Motor neuron (in vitro differentiated cells): Measurements from ENCODE around the gene NMNAT1. TPM values are rescaled to one million over a fixed set of nuclear protein-coding genes. Genes with fewer than 3 reads are reported as not detected.

Experiments used
- ATAC-seq, 8 experiments: fragments of 200-7000 bp; cut with Tn5 transposase; replicated peaks in 6 of 8; 2 replicates each; pipeline ENCODE4 v1.8.0; 2021; ENCODE audit warnings: mild to moderate bottlenecking in 8 of 8, moderate library complexity in 8 of 8
- H3K27ac ChIP-seq, 2 donors: fragments of 250-450 bp; sonication (Bioruptor Pico); 2 replicates each; pipeline ENCODE4 v1.9.0; 2021; ENCODE audit warnings: antibody characterized with exemption in 2 of 2, mild to moderate bottlenecking in 2 of 2, moderate library complexity in 1 of 2
- H3K4me1 ChIP-seq, 2 donors: fragments of 250-450 bp; sonication (Bioruptor Pico); replicated peaks in 1 of 2; 2 replicates each; pipeline ENCODE4 v1.6.1; 2021; ENCODE audit warnings: antibody characterized with exemption in 2 of 2, mild to moderate bottlenecking in 2 of 2, moderate library complexity in 1 of 2
- H3K4me3 ChIP-seq, 5 donors: fragments of 250-450 bp; sonication (Bioruptor Pico); 2 replicates each; pipeline ENCODE4 v1.9.0; 2021; ENCODE audit warnings: antibody characterized with exemption in 5 of 5, mild to moderate bottlenecking in 5 of 5, moderate library complexity in 4 of 5
- WGBS, 10 experiments: fragments of 450-650 bp; shearing (Covaris generic); methylation state at CpG; one replicate each; pipeline ENCODE4 v1.0.0; 2022; 5-methylcytosine and 5-hydroxymethylcytosine counted together
- in situ Hi-C, 9 experiments: fragments of 400-800 bp; cut with MboI; loops; one replicate each; pipeline ENCODE4 v1.15.0; 2021; ENCODE audit warnings: low sequenced_read_pairs in 9 of 9, low pct_unique_long_range_greater_than_20kb in 2 of 9; ENCODE audit not compliant: unreplicated experiment in 9 of 9
- total RNA-seq, 8 experiments: library from RNA; unstranded; fragments of 300-600 nt; gene quantifications; 2 replicates each; pipeline versions ENCODE4 v1.2.3 to v1.2.4, GENCODE V29; 2022

The NMNAT1 gene
- total RNA-seq, 8 experiments from 2014 or later: 7.4 to 16.3 (median 9.4) TPM

DNA sequence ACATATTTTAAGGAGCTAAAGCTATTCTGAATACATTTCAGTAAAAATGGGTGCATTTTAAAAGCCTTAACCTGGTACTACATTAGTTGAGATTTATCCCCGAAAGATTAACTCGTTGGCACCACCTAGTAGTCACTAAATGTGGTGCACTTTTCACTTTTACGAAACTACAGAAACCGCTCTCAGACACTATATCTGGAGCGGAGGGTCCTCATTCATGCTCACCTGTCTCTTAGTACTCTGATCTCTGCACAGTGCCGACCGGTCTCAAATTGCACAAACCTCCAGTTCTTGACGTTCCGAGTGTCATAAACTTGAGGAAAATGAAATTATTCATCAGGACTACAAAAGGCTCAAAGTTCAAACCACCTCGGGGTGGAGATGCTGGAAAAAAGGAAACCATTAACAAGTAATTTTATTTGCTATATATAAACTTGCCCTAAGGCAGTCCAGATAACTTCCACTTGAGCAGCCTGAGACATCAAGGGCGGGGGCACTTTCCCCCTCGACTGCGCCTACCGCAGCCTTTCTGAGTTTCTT, 806 bp upstream of the NMNAT1 start:
- peak overlapping the region; percentile 61 to 88 (median 69) for H3K4me3 ChIP-seq
- ATAC-seq: peak in 3 of 8 experiments; percentile 9 to 37 (median 30)
- H3K27ac ChIP-seq: peak overlapping the region; percentile 62 to 86
- in situ Hi-C loops: loop anchor here in 1 of 9 experiments (25.0 kb wide), 1 partner anchor 470 kb away; no protein-coding TSS in a partner anchor
- WGBS, 10 experiments: 0 to 11% (median 1%) methylated on average over 2 to 14 of the region's 14 CpGs; no CpG with 5 or more reads in 1 of the 10 experiments
- peaks cover 9 to 10% of the 10 kb centered on the region in 2 donors for H3K4me1 ChIP-seq

DNA sequence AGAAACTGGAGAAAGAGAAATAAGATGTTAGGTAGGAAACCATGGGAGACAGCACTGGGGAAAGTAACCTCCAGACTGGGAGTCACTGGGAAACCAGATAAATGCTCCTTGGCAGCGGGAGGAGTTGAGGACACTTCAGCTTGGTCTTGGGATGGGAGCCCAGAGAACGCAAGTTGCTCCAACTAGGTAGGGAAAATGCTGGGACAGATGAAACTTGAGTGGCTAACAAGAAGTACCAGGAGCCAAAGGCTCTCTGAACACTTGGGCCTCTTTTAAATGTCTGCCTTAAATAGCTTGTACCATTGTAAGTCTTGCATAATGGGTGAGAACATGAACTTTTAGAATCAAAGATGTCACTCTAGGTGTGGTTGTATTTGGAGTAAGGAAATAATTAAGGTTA, 3.0 kb downstream of the NMNAT1 start:
- 67 to 100% (median 94%) methylated on average over 1 to 2 of the region's 2 CpGs; no CpG with 5 or more reads in 2 of the 10 experiments for WGBS, 10 experiments
- ATAC-seq: no peak
- no peak overlapping the region for H3K27ac ChIP-seq

DNA sequence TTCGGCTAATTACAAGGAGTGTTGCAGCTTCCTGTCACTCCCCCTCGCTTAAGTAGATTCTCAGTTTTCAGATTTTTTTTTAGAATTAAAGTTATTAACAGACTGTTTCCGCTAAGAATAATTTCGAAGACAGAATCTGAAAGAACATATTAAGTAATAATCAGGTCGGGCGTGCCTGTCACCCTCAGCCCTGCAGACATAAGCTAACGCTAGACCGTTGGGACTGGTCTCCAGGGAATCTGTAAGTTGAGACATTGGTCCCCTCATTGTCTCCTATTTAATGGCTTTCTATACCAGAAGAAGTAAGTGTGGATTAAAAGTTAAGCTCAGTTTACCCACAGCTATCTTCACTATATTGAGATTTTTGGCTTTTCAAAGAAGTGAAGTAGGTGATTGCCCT, 14.5 kb downstream of the NMNAT1 start:
- H3K4me3 ChIP-seq: no peak overlapping the region
- ATAC-seq: no peak
- no peaks in the 10 kb centered on the region for H3K4me1 ChIP-seq
- WGBS, 10 experiments: 79 to 93% (median 88%) methylated on average over 2 to 8 of the region's 8 CpGs
- in situ Hi-C loops: no loop called here
- no peak overlapping the region for H3K27ac ChIP-seq

More for the DNA sequence above, 3.0 kb downstream of the NMNAT1 start:
- in situ Hi-C loops: loop anchor here in 1 of 9 experiments (25.0 kb wide), 1 partner anchor 466 kb away; no protein-coding TSS in a partner anchor
- Histone ChIP-seq H3K4me3 (no peak overlapping the region), H3K4me1 (peaks cover 15 to 19% of the 10 kb centered on the region in 2 donors)

DNA sequence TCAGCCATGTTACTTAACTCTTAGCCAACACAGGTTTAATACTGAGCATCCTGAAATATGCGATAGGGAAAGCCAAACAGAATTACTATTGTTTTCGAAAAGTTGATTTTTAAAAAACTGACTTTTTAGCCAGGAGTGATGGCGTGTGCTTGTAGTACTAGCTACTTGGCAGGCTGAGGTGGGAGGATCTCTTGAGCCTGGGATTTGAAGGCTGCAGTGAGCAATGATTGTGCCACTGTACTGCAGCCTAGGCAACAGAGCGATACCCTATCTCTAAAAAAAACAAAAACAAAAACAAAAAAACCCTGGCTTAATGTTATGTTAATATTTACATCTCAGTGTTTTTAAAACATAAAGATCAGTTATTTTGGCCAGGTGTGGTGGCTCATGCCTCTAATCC, 16.7 kb downstream of the NMNAT1 start:
- H3K4me1 ChIP-seq: no peaks in the 10 kb centered on the region
- ATAC-seq: no peak
- H3K27ac ChIP-seq: no peak overlapping the region
- in situ Hi-C loops: no loop called here
- WGBS, 10 experiments: 42 to 96% (median 93%) methylated on average over 2 to 4 of the region's 4 CpGs; no CpG with 5 or more reads in 1 of the 10 experiments
- no peak overlapping the region for H3K4me3 ChIP-seq

DNA sequence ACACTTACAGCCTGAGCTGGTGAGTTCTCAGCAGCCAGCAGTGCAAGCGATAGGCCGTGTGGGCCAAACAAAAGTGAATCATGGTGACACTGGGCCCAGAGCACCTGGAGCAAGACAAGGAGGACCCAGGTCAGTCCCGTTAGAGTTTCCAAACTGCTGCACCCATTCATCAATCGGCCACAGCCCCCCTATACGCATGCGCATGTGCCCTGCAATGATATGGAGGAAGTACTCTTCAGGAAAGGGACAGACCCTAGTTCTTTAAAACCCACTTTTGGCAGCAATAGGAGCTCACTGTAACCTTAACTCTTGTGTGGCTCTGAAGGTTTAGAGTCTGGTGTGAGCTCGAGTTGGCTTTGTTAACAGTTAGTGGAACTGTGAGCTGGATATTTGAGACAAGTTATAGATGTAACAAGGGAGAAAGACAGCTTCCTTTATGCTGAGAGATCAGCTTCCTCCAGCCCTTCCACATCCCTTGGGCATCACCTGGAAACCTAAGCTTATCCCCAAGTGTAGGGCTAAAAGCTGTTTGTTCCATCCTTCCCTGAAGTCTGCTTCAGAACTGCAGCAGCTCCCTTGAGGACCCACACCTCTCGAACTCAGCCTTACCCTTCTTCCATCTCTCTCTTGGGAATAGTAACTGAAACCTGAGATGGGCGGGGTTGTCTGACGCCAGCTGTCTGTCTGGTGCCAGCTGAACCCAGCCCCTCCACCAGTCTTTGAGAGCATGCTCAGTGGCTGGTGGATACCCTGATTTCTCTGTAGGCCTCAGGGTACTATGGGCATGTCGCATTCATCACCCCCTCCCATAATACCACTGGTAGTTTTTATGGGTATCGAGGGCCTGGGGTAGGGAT, 17.7 kb downstream of the NMNAT1 start:
- H3K27ac ChIP-seq: no peak overlapping the region
- WGBS, 10 experiments: 20 to 100% (median 63%) methylated on average over 1 to 10 of the region's 12 CpGs
- peak in 3 of 8 experiments; percentile 97 to 99 (median 98) for ATAC-seq
- in situ Hi-C loops: no loop called here
- H3K4me3 ChIP-seq: no peak overlapping the region
- no peaks in the 10 kb centered on the region for H3K4me1 ChIP-seq

DNA sequence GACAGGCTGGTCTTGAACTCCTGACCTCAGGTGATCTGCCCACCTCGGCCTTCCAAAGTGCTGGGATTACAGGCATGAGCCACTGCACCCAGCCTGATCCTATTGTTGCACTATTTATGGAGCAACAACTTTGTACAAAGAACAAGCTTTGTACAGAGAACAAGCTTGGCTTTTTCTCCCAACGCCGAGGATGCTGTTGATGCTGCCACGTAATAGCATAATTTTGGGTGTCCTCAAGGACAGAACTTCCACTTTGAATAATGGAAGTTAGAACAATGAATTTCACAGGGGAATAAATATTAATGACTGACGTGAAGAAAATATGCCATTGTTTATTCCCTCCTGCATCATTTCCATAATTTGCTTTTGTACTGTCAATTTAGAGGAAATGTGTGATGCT, 41.0 kb downstream of the NMNAT1 start:
- H3K27ac ChIP-seq: no peak overlapping the region

DNA sequence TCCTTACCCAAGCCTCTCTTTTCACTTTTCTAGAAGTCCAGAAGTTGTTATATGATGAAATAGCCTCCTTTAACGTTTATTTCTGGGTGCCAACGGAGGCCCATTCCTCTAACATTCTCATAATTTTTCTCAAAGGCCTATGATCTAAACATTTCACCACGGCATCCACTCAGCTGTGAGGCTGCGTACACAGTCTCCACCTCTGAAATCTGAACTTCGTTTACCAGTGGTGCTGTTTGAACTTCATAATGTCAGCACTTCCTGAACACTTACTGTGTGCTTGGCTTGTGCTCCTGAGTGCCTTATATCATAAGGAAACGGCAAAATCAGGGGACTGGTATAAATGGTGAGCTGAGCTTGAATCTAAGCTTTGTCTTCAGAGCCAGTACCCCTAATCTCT, 41.7 kb downstream of the NMNAT1 start:
- no peak overlapping the region for H3K4me3 ChIP-seq
- H3K27ac ChIP-seq: no peak overlapping the region
- no peaks in the 10 kb centered on the region for H3K4me1 ChIP-seq
- in situ Hi-C loops: no loop called here
- no peak for ATAC-seq
- WGBS, 10 experiments: 0 to 87% (median 61%) methylated on average over 1 to 6 of the region's 6 CpGs; no CpG with 5 or more reads in 3 of the 10 experiments

More for the DNA sequence above, 41.0 kb downstream of the NMNAT1 start:
- WGBS, 10 experiments: 63 to 100% (median 92%) methylated on average over 2 to 5 of the region's 5 CpGs; no CpG with 5 or more reads in 1 of the 10 experiments
- in situ Hi-C loops: no loop called here
- H3K4me3 ChIP-seq: no peak overlapping the region
- no peaks in the 10 kb centered on the region for H3K4me1 ChIP-seq
- ATAC-seq: no peak

DNA sequence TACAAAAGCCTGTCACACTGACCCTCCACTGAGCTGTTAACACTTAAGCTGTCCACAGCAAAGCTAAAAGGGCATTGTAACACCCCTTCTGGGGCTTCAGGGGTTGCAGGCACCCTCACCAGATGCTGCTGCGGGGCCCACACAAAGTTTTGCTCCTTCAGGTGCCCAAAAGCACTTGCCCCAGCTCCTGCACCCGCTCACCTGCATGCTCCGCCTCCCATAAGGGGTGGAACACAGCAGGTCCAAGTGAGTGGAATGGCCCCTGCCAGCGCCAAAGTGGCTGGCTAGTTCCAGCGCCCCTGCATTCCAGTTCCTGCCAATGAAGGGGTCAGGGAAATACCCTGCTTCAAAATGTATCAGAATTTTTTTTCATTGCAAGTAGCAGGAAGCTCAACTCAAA, 46.5 kb downstream of the NMNAT1 start:
- Histone ChIP-seq H3K27ac (no peak overlapping the region), H3K4me1 (no peaks in the 10 kb centered on the region), H3K4me3 (no peak overlapping the region)
- in situ Hi-C loops: no loop called here
- no peak for ATAC-seq
- WGBS, 10 experiments: 40 to 100% (median 90%) methylated on average over 1 to 4 of the region's 5 CpGs; no CpG with 5 or more reads in 4 of the 10 experiments

DNA sequence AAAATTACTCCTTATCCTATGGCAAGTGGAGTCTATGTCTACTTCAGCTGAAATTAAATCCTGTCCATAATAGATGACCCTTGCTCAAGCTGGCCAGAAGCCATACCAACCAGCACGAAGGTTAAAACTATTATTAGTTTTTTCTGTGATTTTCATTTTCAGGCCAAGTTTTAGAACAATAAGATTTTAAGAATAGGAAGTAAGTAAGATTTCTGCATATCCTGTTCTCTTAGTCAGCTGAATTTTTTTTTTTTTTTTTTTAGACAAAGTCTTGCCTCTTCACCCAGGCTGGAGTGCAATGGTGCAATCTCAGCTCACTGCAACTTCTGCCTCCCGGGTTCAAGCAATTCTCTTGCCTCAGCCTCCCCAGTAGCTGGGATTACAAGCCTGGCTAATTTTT, 47.7 kb downstream of the NMNAT1 start:
- H3K27ac ChIP-seq: no peak overlapping the region
- 23 to 100% (median 93%) methylated on average over 1 to 2 of the region's 2 CpGs; no CpG with 5 or more reads in 3 of the 10 experiments for WGBS, 10 experiments
- in situ Hi-C loops: no loop called here
- no peaks in the 10 kb centered on the region for H3K4me1 ChIP-seq
- ATAC-seq: no peak
- no peak overlapping the region for H3K4me3 ChIP-seq

DNA sequence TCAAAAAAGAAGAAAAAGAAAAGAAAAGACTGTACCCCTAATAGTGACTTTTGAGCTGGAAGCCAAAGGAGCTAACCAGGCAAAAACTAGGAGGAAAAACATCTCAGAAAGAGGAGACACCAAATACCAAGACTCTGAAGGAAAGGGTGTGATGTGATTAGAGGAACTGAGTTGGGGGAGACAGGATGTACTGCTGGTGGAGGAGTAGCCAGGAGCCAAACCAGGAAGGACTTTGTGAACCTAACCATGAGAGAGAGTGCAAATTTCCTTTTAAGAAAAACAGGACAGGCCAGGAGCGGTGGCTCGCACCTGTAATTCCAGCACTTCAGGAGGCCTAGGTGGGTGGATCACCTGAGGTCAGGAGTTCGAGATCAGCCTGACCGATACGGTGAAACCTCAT, 49.6 kb downstream of the NMNAT1 start:
- no peak for ATAC-seq
- 78 to 100% (median 89%) methylated on average over 1 to 5 of the region's 5 CpGs; no CpG with 5 or more reads in 1 of the 10 experiments for WGBS, 10 experiments
- in situ Hi-C loops: no loop called here
- Histone ChIP-seq H3K4me1 (peaks cover 0 to 2% of the 10 kb centered on the region in 2 donors), H3K4me3 (no peak overlapping the region), H3K27ac (no peak overlapping the region)

DNA sequence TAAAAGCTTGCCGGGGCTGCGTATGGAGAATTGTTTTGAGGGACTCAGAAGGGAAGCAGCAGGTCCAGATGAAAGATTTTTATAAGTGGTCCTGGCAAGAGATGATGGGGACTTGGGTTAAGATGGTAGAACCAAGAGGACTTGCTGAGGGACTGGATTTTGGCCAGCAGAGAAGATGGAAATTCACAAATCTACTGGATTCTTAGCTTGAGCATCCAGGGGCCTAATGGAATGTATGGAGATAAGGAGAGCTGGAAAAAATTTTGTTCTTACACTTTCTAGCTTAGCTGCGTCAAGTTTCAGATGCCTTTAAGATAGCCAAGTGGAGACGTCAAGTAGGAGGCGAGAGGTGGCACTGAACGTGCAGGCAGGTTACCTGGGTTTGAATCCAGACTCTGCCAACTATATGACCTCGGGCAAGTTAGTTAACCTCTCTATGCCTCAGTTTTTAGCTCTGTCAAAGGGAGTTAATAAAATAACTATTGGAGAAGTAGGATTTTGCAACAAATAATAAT, 50.3 kb downstream of the NMNAT1 start:
- Histone ChIP-seq H3K27ac (no peak overlapping the region), H3K4me1 (peaks cover 0 to 2% of the 10 kb centered on the region in 2 donors), H3K4me3 (no peak overlapping the region)
- 77 to 100% (median 88%) methylated on average over 1 to 7 of the region's 7 CpGs; no CpG with 5 or more reads in 1 of the 10 experiments for WGBS, 10 experiments
- no peak for ATAC-seq
- in situ Hi-C loops: no loop called here

DNA sequence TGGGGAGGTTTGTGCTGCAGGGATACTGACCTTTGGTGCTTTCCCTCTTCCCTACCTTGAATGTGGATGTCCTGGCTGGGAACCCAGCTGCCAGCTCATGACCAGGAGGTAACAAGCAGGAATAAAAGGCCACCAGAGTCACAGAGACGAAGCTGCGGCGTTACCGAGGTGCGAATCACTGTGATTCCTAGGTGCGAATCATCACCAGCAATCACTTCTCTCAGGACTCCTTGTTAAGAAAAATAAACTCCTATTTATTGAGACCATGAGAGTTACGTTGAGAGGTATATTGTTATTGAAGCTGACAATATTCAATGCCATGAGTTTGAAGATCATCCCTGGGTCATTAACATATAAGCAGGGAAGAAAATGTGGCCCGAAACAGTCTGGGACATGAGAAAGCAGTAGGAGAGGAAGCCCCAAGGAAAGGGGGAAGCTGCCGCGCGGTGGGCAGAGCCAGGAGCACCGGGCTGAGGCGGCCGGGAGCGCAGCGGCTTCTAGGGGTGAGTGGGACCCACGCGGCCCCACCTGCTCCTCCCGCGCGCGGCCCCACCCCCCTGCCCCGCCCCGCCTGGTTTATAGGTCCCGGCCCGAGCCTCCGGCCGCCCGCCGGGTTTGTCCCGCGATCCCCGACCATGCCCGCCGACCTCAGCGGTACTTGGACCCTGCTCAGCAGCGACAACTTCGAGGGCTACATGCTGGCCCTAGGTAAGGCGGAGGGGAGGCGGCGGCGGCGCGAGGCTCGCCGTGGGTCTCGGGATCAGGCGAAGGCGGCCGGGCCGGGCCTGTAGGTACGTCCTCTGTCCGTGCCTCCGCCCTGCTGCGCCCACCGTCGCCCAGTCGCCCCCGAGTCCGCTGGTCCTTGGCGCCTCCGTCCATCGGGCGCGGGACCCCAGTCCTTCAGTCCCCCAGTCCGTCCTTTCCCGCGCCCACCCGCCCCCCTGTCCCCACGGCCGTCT, 53.6 kb downstream of the NMNAT1 start, which contains the start of gene RBP7:
RBP7 (plus strand) TSS at position 605 of the 959 bp plus-strand sequence; CDS start at position 636, 31 bp downstream.
- Histone ChIP-seq H3K27ac (no peak within 1 kb of the TSS), H3K4me3 (peak within 1 kb of the TSS; percentile 9 to 34 (median 20)), H3K4me1 (peaks cover 0 to 2% of the 10 kb centered on the region in 2 donors)
- WGBS, 10 experiments: 0 to 41% (median 30%) methylated on average over 1 to 9 of the region's 71 CpGs; no CpG with 5 or more reads in 3 of the 10 experiments
- in situ Hi-C loops: no loop called here
- peak; percentile 33 to 79 (median 60) for ATAC-seq
